Keratinocyte (primary cell): Measurements from ENCODE around the gene MFSD12. TPM values are rescaled to one million over a fixed set of nuclear protein-coding genes. Genes with fewer than 3 reads are reported as not detected.

Source experiments
- DNase-seq: peaks from one replicate; pipeline ENCODE4 v3.0.0-alpha.2; 2011; ENCODE audit warnings: low read depth, missing footprints, low spot score
- FAIRE-seq: peaks from 2 replicates; lab custom pipeline; 2011; peaks lifted over from hg19 to GRCh38; lab: Jason Lieb, UNC
- H2AFZ ChIP-seq: 2 replicates; pipeline ENCODE4 v1.6.0; 2012; ENCODE audit warnings: low read length, control low read depth, inconsistent platforms; ENCODE audit not compliant: control insufficient read depth
- H3K27ac ChIP-seq: 2 replicates; pipeline ENCODE4 v1.5.1; 2011; ENCODE audit warnings: low read length; ENCODE audit not compliant: control insufficient read depth, insufficient read depth
- H3K27me3 ChIP-seq: 3 replicates; pipeline ENCODE4 v1.6.0; 2011; ENCODE audit warnings: low read length; ENCODE audit not compliant: control insufficient read depth, insufficient read depth; ENCODE audit errors: extremely low read depth
- H3K36me3 ChIP-seq, 2 experiments: 2 replicates in 1 of 2; 3 replicates in 1 of 2; pipeline ENCODE4 v1.5.1; 2011; ENCODE audit warnings: low read length in 2 of 2, mild to moderate bottlenecking in 1 of 2; ENCODE audit not compliant: control insufficient read depth in 2 of 2, insufficient read depth in 2 of 2; ENCODE audit errors: extremely low read depth in 1 of 2
- H3K4me1 ChIP-seq: 3 replicates; pipeline ENCODE4 v1.5.1; 2011; ENCODE audit warnings: low read length; ENCODE audit not compliant: control insufficient read depth, insufficient read depth; ENCODE audit errors: extremely low read depth
- H3K4me2 ChIP-seq: 3 replicates; pipeline ENCODE4 v1.6.0; 2011; ENCODE audit warnings: low read depth, low read length; ENCODE audit not compliant: control insufficient read depth, insufficient read depth; ENCODE audit errors: extremely low read depth
- H3K4me3 ChIP-seq, 3 experiments: fragments of 200-600 bp in 1 of 3; sonication (generic) in 1 of 3; 2 replicates in 2 of 3; 3 replicates in 1 of 3; pipeline ENCODE4 v1.5.1; 2011 to 2016; ENCODE audit warnings: low read length in 3 of 3, mild to moderate bottlenecking in 3 of 3, control low read depth in 2 of 3, inconsistent platforms in 1 of 3, low read depth in 1 of 3, mixed read lengths in 1 of 3, mixed run types in 1 of 3, moderate library complexity in 1 of 3; ENCODE audit not compliant: control insufficient read depth in 2 of 3, insufficient read depth in 2 of 3; ENCODE audit errors: extremely low read depth in 1 of 3
- H3K79me2 ChIP-seq: 2 replicates; pipeline ENCODE4 v1.6.0; 2012; ENCODE audit warnings: low read length; ENCODE audit not compliant: control insufficient read depth, insufficient read depth
- H3K9ac ChIP-seq: 3 replicates; pipeline ENCODE4 v1.6.0; 2011; ENCODE audit warnings: low read length; ENCODE audit not compliant: control insufficient read depth, insufficient read depth; ENCODE audit errors: extremely low read depth
- H3K9me1 ChIP-seq: 3 replicates; pipeline ENCODE4 v1.6.0; 2011; ENCODE audit warnings: low read length; ENCODE audit not compliant: control insufficient read depth, insufficient read depth; ENCODE audit errors: extremely low read depth
- H3K9me3 ChIP-seq: 2 replicates; pipeline ENCODE4 v1.5.1; 2012; ENCODE audit warnings: low read depth, low read length; ENCODE audit not compliant: control insufficient read depth
- H4K20me1 ChIP-seq: 3 replicates; pipeline ENCODE4 v1.6.0; 2011; ENCODE audit warnings: low read length; ENCODE audit not compliant: control insufficient read depth, insufficient read depth; ENCODE audit errors: extremely low read depth
- EZH2 ChIP-seq: IDR thresholded peaks from one replicate; pipeline ENCODE4 v1.6.1; 2012; ENCODE audit warnings: inconsistent platforms, mild to moderate bottlenecking, low read length, moderate library complexity
- dilution Hi-C: fragments of 300-500 bp; cut with MboI; formaldehyde crosslinking; loops from one replicate; pipeline ENCODE4 v1.7.0; 2020; ENCODE audit warnings: low sequenced_read_pairs; ENCODE audit not compliant: extremely low pct_ligation_motif_present
- polyA plus RNA-seq, 5 experiments: library from polyadenylated mRNA; depleted of rRNA in 3 of 5; stranded (reverse) in 3 of 5; stranded (forward) in 1 of 5; unstranded in 1 of 5; fragments of >200 nt; gene quantifications; 1 replicate in 1 of 5; 2 replicates in 3 of 5; 3 replicates in 1 of 5; pipeline versions ENCODE4 v1.2.1 to v1.2.3, GENCODE V29; 2011 to 2012; ENCODE audit warnings: missing spikeins in 2 of 5, low read depth in 1 of 5, low replicate concordance in 1 of 5
- TF ChIP-seq, protein P1 (sequence below), 3 experiments: IDR thresholded peaks in 1 of 3; conservative IDR thresholded peaks in 1 of 3; optimal IDR thresholded peaks in 1 of 3; 2 replicates in 2 of 3; 3 replicates in 1 of 3; pipeline versions ENCODE3 to v1.5.1; 2011; ENCODE audit warnings: low read length in 3 of 3, mild to moderate bottlenecking in 3 of 3, moderate library complexity in 2 of 3, control low read depth in 1 of 3, inconsistent platforms in 1 of 3; ENCODE audit not compliant: insufficient read depth in 2 of 3; ENCODE audit errors: extremely low read depth in 1 of 3

MFSD12 gene
- polyA plus RNA-seq, 1 donor (not counting 4 experiments of a cell fraction or from before 2014, with no cell fraction given): 30.0 TPM

DNA sequence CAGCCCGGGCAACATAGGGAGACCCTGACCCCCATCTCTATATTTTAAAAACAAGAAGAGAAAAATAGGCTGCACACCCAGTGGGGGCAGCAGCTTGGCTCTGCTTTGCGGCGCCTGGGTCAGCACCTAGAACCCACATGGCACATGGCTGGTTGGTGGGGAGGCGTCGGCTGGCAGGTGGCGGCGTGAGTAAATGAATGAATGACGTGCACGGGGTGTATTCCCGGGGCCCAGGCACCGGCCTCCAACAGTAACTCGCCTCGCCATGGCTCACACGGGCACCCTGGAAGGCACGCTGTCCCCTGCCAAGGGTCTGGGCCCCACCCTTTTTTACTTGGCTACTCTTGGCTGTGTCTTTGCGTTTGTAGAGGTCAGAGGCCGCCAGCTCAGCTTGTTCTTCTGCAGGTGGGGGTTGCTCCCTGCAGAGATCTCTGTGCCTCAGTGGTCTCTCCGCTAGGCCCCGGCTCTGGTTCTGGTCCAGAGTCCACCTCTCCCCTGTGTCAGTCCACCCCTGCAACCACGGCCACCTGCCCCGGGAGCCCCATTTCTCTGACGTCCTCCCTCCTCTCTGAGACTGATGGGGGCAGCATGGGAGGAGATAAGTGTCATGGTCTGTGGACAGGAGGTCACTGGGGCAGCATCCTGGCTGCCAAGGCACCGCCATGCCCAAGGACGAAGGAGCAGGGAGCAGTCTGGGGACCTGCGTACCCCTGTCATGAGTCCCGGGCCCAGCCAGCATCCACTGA, 45.7 kb downstream of the MFSD12 start:
- Histone ChIP-seq H3K4me3 (no peak overlapping the region), H3K79me2 (peaks cover 96% of the 10 kb centered on the region), H2AFZ (no peak overlapping the region), H3K9ac (no peak overlapping the region), H3K9me3 (no peaks in the 10 kb centered on the region), H3K9me1 (peaks cover 11% of the 10 kb centered on the region), H3K36me3 (peaks cover 20 to 22% of the 10 kb centered on the region in 2 experiments), H3K4me1 (peaks cover 23% of the 10 kb centered on the region), H3K27me3 (no peaks in the 10 kb centered on the region), H4K20me1 (peaks cover 34% of the 10 kb centered on the region), H3K27ac (no peak overlapping the region), H3K4me2 (no peak overlapping the region)
- no peak for FAIRE-seq
- no peak for DNase-seq
- dilution Hi-C loops: no loop called here
- TF ChIP-seq, protein P1, sequence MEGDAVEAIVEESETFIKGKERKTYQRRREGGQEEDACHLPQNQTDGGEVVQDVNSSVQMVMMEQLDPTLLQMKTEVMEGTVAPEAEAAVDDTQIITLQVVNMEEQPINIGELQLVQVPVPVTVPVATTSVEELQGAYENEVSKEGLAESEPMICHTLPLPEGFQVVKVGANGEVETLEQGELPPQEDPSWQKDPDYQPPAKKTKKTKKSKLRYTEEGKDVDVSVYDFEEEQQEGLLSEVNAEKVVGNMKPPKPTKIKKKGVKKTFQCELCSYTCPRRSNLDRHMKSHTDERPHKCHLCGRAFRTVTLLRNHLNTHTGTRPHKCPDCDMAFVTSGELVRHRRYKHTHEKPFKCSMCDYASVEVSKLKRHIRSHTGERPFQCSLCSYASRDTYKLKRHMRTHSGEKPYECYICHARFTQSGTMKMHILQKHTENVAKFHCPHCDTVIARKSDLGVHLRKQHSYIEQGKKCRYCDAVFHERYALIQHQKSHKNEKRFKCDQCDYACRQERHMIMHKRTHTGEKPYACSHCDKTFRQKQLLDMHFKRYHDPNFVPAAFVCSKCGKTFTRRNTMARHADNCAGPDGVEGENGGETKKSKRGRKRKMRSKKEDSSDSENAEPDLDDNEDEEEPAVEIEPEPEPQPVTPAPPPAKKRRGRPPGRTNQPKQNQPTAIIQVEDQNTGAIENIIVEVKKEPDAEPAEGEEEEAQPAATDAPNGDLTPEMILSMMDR (optimal IDR thresholded peaks at IDR 0.05 in 1 of 3, IDR thresholded peaks at IDR 0.05 in 1 of 3, conservative IDR thresholded peaks at IDR 0.05 in 1 of 3; ENCODE audit: extremely low read depth in 1 of 3, insufficient read depth in 2 of 3, low read length in 3 of 3): no peak
- TF ChIP-seq EZH2: no peak

DNA sequence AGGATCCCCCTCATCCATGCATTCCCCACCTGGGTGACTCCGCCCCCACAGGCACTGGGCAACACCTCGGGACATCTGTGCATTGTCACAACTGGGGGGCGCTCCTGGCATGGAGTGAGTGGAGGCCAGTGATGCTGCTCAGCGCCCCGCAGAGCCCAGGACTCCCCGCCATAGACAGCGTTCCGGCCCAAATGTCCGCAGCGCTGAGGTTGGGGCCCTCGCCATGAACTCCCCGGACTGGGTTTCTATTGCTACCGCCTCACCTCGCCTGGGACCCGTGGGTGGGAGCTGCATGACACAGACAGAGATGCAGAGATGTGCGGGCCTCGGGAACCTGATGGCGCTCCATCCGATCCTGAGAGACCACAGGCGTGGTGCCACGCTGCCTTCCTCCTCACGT, 46.7 kb downstream of the MFSD12 start:
- Histone ChIP-seq H3K4me1 (peaks cover 23% of the 10 kb centered on the region), H3K4me3 (no peak overlapping the region), H3K27ac (no peak overlapping the region), H3K27me3 (no peaks in the 10 kb centered on the region), H3K9me1 (peaks cover 11% of the 10 kb centered on the region), H3K9ac (no peak overlapping the region), H2AFZ (no peak overlapping the region), H3K4me2 (no peak overlapping the region), H3K9me3 (no peaks in the 10 kb centered on the region), H4K20me1 (peaks cover 34% of the 10 kb centered on the region), H3K36me3 (peaks cover 19 to 22% of the 10 kb centered on the region in 2 experiments), H3K79me2 (peaks cover 90% of the 10 kb centered on the region)
- FAIRE-seq (no peak), DNase-seq (no peak)
- dilution Hi-C loops: no loop called here
- TF ChIP-seq, protein P1 (optimal IDR thresholded peaks at IDR 0.05 in 1 of 3, IDR thresholded peaks at IDR 0.05 in 1 of 3, conservative IDR thresholded peaks at IDR 0.05 in 1 of 3; ENCODE audit: extremely low read depth in 1 of 3, insufficient read depth in 2 of 3, low read length in 3 of 3): no peak
- no peak for TF ChIP-seq EZH2
